Psoas muscle (tissue), 8 donors: ENCODE results near the gene CCDC7. TPM values are rescaled to one million over a fixed set of nuclear protein-coding genes. Genes with fewer than 3 reads are reported as not detected.

ENCODE experiments used
- ATAC-seq, 4 donors: fragments of 200-7000 bp; cut with Tn5 transposase; one replicate each; pipeline ENCODE4 v1.9.1; 2020; ENCODE audit warnings: moderate library complexity in 3 of 4, mild to moderate bottlenecking in 2 of 4
- DNase-seq, 2 donors: peaks; one replicate each; pipeline ENCODE4 v3.0.0-alpha.2; 2020
- H3K27ac ChIP-seq: fragments of 200-600 bp; one replicate; pipeline ENCODE4 v1.8.0; 2022
- H3K27me3 ChIP-seq, 3 donors: fragments of 200-600 bp in 1 of 3; one replicate each; pipeline versions ENCODE4 v1.6.1 to v1.8.0; 2013 to 2022; ENCODE audit warnings: low read length in 2 of 3, mild to moderate bottlenecking in 2 of 3, moderate library complexity in 1 of 3; ENCODE audit not compliant: insufficient read depth in 3 of 3
- H3K36me3 ChIP-seq, 2 donors: fragments of 200-600 bp in 1 of 2; one replicate each; pipeline versions ENCODE4 v1.6.1 to v1.8.0; 2013 to 2022; ENCODE audit warnings: low read depth in 1 of 2, mild to moderate bottlenecking in 1 of 2, moderate library complexity in 1 of 2; ENCODE audit not compliant: insufficient read depth in 1 of 2
- H3K4me1 ChIP-seq: fragments of 200-600 bp; one replicate; pipeline ENCODE4 v1.8.0; 2022
- H3K4me3 ChIP-seq: fragments of 200-600 bp; one replicate; pipeline ENCODE4 v1.8.0; 2022; ENCODE audit warnings: mild to moderate bottlenecking
- H3K9me3 ChIP-seq: fragments of 200-600 bp; one replicate; pipeline ENCODE4 v1.8.0; 2022
- CTCF ChIP-seq: fragments of 200-600 bp; IDR thresholded peaks from one replicate; pipeline ENCODE4 v1.8.0; 2022; ENCODE audit warnings: antibody characterized with exemption
- WGBS, 3 donors: extraction: QIAGEN DNeasy Blood & Tissue Kit; methylation state at CpG; one replicate each; pipeline versions ENCODE4 v1.1.6 to v1.1.7; 2013; 5-methylcytosine and 5-hydroxymethylcytosine counted together
- intact Hi-C, 2 donors: fragments of 100-400 bp; cut with DNase I; formaldehyde crosslinking; loops; one replicate each; pipeline versions ENCODE4 v1.11.0 to v1.14.2; 2022
- polyA plus RNA-seq, 3 donors: library from polyadenylated mRNA; stranded (reverse); fragments of 200-250 nt; gene quantifications; one replicate each; pipeline ENCODE4 v1.2.3, GENCODE V29; 2013
- total RNA-seq, 4 donors: library from RNA; stranded (reverse); fragmentation: NEBNext Ultra II Directional in 2 of 4; extraction: Animal tissue kit (Norgen Biotek cat#: 25700) in 2 of 4; gene quantifications; one replicate each; pipeline versions ENCODE4 v1.2.1 to v1.2.4, GENCODE V29; 2021 to 2023
- donor health status: healthy with polysubstance abuse.
- donor health status: DM: no; HTN: no; CAD: no; lungs with moderate emphysema.
- donor health status: Bipolar disorder and iron deficiency.
- donor health status: healthy.
- donor health status: DM: yes; HTN: yes; CAD: no.
- donor health status: DM: no; HTN: no; CAD: no.
- donor health status: DM: no; HTN: no; CAD: no.
- donor health status: DM: yes; HTN: yes; CAD: no.

Gene CCDC7
- total and polyA plus RNA-seq, 7 donors: 0.85 to 20.4 (median 13.5) TPM

DNA sequence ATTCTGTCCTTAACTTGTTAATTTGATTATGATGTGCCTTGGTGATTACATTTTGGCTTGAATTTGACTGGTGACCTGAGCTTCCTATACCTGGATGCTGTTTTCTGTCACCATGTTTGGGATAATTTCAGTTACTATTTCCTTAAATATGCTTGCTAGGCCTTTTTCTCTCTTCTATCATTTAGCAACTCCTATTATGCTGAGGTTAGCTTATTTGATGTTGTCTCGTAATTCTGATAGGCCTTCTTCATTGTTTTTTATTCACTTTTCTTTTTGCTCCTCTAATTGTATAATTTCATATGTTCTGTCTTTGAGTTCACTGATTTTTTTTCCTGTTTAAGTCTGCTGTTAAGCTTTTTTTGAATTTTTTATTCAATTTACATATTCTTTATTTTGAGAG lies 327.2 kb downstream of the CCDC7 start:
- no peaks in the 10 kb centered on the region for H3K27me3 ChIP-seq
- intact Hi-C loops: no loop called here
- no peak overlapping the region for H3K4me3 ChIP-seq
- 89 to 94% (median 94%) methylated on average over 1 of the region's 1 CpG for WGBS, 3 donors
- H3K27ac ChIP-seq: no peak overlapping the region
- DNase-seq: no peak
- H3K9me3 ChIP-seq: peaks cover 20% of the 10 kb centered on the region
- H3K4me1 ChIP-seq: no peaks in the 10 kb centered on the region
- no peak for ATAC-seq
- no peak for TF ChIP-seq CTCF
- no peaks in the 10 kb centered on the region for H3K36me3 ChIP-seq

GRCh38 chr10:32786968-32787367 lies 341.0 kb downstream of the CCDC7 start:
- Histone ChIP-seq H3K27me3 (no peaks in the 10 kb centered on the region), H3K27ac (no peak overlapping the region), H3K9me3 (peaks cover 2% of the 10 kb centered on the region), H3K4me1 (no peaks in the 10 kb centered on the region), H3K36me3 (no peaks in the 10 kb centered on the region), H3K4me3 (no peak overlapping the region)
- WGBS, 3 donors: 92 to 95% (median 95%) methylated on average over 4 of the region's 4 CpGs
- ATAC-seq: no peak
- no peak for DNase-seq
- intact Hi-C loops: no loop called here
- no peak for TF ChIP-seq CTCF

DNA sequence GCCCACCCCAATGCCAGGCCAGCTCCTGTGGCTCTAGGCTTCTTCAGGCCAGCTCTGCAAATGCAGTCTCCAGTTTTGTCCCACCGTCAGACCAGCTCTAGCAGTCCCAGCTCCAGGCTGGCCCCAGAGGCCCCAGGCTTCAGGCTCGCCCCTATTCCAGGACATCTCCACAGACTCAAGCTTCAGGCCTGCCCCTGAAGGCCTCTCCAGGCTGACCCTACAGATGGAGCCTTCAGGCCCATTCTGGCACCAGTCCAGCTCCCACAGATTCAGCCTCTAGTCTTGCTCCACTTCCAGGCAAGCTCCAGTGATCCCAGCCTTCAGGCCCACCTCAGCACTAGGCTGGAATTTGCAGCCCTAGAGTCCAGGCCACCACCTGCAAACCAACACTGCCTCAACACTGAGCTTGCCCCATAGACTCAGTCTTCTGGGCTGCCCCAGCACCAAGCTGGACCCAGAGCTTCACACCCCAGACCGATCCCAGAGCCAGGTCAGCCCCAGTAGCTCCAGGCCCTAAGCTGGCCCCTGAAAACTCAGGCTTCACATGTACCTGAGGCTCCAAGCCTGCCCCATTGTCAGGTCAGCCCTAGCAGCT lies 341.8 kb downstream of the CCDC7 start:
- DNase-seq: no peak
- H3K27ac ChIP-seq: no peak overlapping the region
- peaks cover 2% of the 10 kb centered on the region for H3K9me3 ChIP-seq
- WGBS, 3 donors: 90 to 93% (median 91%) methylated on average over 3 of the region's 3 CpGs
- intact Hi-C loops: no loop called here
- no peaks in the 10 kb centered on the region for H3K27me3 ChIP-seq
- H3K4me3 ChIP-seq: no peak overlapping the region
- peak in 1 of 4 donors; percentile 27 for ATAC-seq
- H3K36me3 ChIP-seq: no peaks in the 10 kb centered on the region
- no peak for TF ChIP-seq CTCF
- no peaks in the 10 kb centered on the region for H3K4me1 ChIP-seq

GRCh38 chr10:32788359-32788758 lies 342.4 kb downstream of the CCDC7 start:
- intact Hi-C loops: no loop called here
- Histone ChIP-seq H3K4me1 (no peaks in the 10 kb centered on the region), H3K27me3 (no peaks in the 10 kb centered on the region), H3K9me3 (peaks cover 2% of the 10 kb centered on the region), H3K27ac (no peak overlapping the region), H3K4me3 (no peak overlapping the region), H3K36me3 (no peaks in the 10 kb centered on the region)
- TF ChIP-seq CTCF: no peak
- ATAC-seq (no peak), DNase-seq (no peak)

DNA sequence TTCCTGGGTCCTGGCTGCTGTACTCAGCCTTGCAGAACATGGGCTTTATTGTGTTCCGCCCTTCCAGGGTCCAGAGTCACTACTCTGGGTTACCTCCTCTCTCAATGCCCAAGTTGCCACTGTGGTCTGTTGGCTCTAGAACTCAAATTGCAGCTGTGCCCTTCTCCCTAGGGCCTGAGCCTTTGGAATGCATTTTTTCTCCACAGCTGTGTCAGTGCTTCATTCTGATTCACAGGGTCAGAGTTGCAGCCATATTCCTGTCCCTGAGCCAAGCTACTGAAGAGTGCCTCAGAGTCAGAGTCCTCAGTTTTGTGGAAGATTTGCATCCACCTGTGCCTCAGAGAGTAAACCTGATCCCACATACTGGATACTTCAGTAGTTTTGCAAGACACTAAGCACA lies 344.5 kb downstream of the CCDC7 start:
- WGBS, 3 donors: 96 to 100% (median 98%) methylated on average over 1 of the region's 1 CpG
- H3K27me3 ChIP-seq: no peaks in the 10 kb centered on the region
- intact Hi-C loops: no loop called here
- H3K4me3 ChIP-seq: no peak overlapping the region
- DNase-seq (no peak), ATAC-seq (no peak)
- no peaks in the 10 kb centered on the region for H3K36me3 ChIP-seq
- no peak for TF ChIP-seq CTCF
- peaks cover 2% of the 10 kb centered on the region for H3K9me3 ChIP-seq
- H3K4me1 ChIP-seq: no peaks in the 10 kb centered on the region
- no peak overlapping the region for H3K27ac ChIP-seq
